ENCODE data around the gene UROD.

Gene UROD

DNA sequence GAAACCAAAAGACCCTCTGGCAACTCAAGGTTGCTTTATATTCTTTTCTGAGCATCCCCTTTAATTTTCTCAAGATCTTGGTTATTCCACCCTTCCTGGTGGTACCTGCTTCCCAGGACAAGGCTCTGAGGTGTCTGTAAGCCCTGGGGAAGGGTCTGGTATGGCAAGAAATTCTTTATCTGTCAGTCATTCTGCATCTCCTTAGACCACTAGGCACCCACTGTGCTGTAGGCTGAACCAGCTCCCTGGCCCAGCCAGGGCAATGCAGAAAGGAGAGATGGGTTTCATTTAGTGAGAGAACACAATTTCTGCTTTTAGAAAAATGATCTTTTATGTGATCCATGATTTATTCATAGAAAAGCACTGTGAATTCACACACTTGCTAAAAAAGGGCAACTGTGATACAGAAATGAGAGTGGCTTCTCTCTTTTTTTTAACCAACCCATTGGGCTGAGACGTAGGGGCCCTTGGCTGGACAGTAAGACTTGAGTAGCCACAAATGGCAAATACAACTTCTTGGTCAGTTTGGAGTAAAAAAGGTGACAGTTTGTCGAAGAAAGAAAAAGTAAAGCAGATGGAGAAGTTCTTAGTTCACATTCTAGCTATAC lies 4.1 kb downstream of the UROD start:
- Histone ChIP-seq H3K27ac (ENCODE audit: insufficient read depth, low read depth, low read length, poor library complexity, severe bottlenecking) (no peak overlapping the region), H3K36me3 (ENCODE audit: control insufficient read depth, insufficient read depth, low read length) (no peaks in the 10 kb centered on the region), H3K27me3 (ENCODE audit: control insufficient read depth, insufficient read depth, low read length, poor library complexity, severe bottlenecking) (no peaks in the 10 kb centered on the region), H3K4me1 (ENCODE audit: control insufficient read depth, insufficient read depth, low read length) (no peaks in the 10 kb centered on the region), H3K4me3 (ENCODE audit: insufficient read depth, low read depth, low read length) (no peak overlapping the region), H3K9me3 (ENCODE audit: control insufficient read depth, low read length) (no peaks in the 10 kb centered on the region)
- WGBS, 2 experiments: 90 to 94% methylated on average over 2 of the region's 2 CpGs

- Histone ChIP-seq H3K27ac (ENCODE audit: insufficient read depth, low read depth, low read length, poor library complexity, severe bottlenecking) (no peak overlapping the region), H3K36me3 (ENCODE audit: control insufficient read depth, insufficient read depth, low read length) (no peaks in the 10 kb centered on the region), H3K27me3 (ENCODE audit: control insufficient read depth, insufficient read depth, low read length, poor library complexity, severe bottlenecking) (no peaks in the 10 kb centered on the region), H3K4me3 (ENCODE audit: insufficient read depth, low read depth, low read length) (no peak overlapping the region), H3K4me1 (ENCODE audit: control insufficient read depth, insufficient read depth, low read length) (no peaks in the 10 kb centered on the region), H3K9me3 (ENCODE audit: control insufficient read depth, low read length) (no peaks in the 10 kb centered on the region)
- WGBS, 2 experiments: 83 to 84% methylated on average over 6 of the region's 6 CpGs
Measured at GRCh38 chr1:45016767-45017166, 4.7 kb downstream of the UROD start.

- H3K27ac ChIP-seq (ENCODE audit: insufficient read depth, low read depth, low read length, poor library complexity, severe bottlenecking): no peak overlapping the region
- H3K4me1 ChIP-seq (ENCODE audit: control insufficient read depth, insufficient read depth, low read length): no peaks in the 10 kb centered on the region
- H3K9me3 ChIP-seq (ENCODE audit: control insufficient read depth, low read length): no peaks in the 10 kb centered on the region
- no peaks in the 10 kb centered on the region for H3K27me3 ChIP-seq (ENCODE audit: control insufficient read depth, insufficient read depth, low read length, poor library complexity, severe bottlenecking)
- H3K4me3 ChIP-seq (ENCODE audit: insufficient read depth, low read depth, low read length): no peak overlapping the region
- no peaks in the 10 kb centered on the region for H3K36me3 ChIP-seq (ENCODE audit: control insufficient read depth, insufficient read depth, low read length)
- 83 to 85% methylated on average over 16 of the region's 16 CpGs for WGBS, 2 experiments
Measured at GRCh38 chr1:45018599-45019230, 6.7 kb downstream of the UROD start.

DNA sequence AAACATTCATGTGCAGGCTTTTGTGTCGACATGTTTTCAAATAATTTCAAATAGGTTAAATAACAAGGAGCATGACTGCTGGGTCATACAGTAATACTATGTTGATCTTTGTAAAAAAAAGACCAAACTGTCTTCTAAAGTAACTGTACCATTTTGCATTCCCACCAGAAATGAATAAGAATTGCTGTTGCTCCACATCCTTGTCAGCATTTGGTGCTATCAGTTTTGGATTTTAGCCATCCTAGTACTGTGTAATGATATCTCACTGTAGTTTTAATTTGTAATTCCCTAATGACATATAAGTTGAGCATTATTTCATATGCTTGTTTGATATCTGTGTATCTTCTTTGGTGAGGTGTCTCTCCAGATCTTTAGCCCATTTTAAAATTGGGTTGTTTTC lies 11.6 kb downstream of the UROD start:
- H3K27ac ChIP-seq (ENCODE audit: insufficient read depth, low read depth, low read length, poor library complexity, severe bottlenecking): no peak overlapping the region
- no peaks in the 10 kb centered on the region for H3K9me3 ChIP-seq (ENCODE audit: control insufficient read depth, low read length)
- 100% methylated on average over 1 of the region's 1 CpG; no CpG with 5 or more reads in 1 of the 2 experiments for WGBS, 2 experiments
- H3K27me3 ChIP-seq (ENCODE audit: control insufficient read depth, insufficient read depth, low read length, poor library complexity, severe bottlenecking): no peaks in the 10 kb centered on the region
- no peaks in the 10 kb centered on the region for H3K36me3 ChIP-seq (ENCODE audit: control insufficient read depth, insufficient read depth, low read length)
- H3K4me3 ChIP-seq (ENCODE audit: insufficient read depth, low read depth, low read length): no peak overlapping the region
- no peaks in the 10 kb centered on the region for H3K4me1 ChIP-seq (ENCODE audit: control insufficient read depth, insufficient read depth, low read length)

- H3K4me3 ChIP-seq (ENCODE audit: insufficient read depth, low read depth, low read length): no peak overlapping the region
- H3K27ac ChIP-seq (ENCODE audit: insufficient read depth, low read depth, low read length, poor library complexity, severe bottlenecking): no peak overlapping the region
- no peaks in the 10 kb centered on the region for H3K9me3 ChIP-seq (ENCODE audit: control insufficient read depth, low read length)
- H3K36me3 ChIP-seq (ENCODE audit: control insufficient read depth, insufficient read depth, low read length): no peaks in the 10 kb centered on the region
- H3K4me1 ChIP-seq (ENCODE audit: control insufficient read depth, insufficient read depth, low read length): no peaks in the 10 kb centered on the region
- 100% methylated on average over 1 of the region's 1 CpG; no CpG with 5 or more reads in 1 of the 2 experiments for WGBS, 2 experiments
- no peaks in the 10 kb centered on the region for H3K27me3 ChIP-seq (ENCODE audit: control insufficient read depth, insufficient read depth, low read length, poor library complexity, severe bottlenecking)
Measured at GRCh38 chr1:45026446-45026845, 14.4 kb downstream of the UROD start.

DNA sequence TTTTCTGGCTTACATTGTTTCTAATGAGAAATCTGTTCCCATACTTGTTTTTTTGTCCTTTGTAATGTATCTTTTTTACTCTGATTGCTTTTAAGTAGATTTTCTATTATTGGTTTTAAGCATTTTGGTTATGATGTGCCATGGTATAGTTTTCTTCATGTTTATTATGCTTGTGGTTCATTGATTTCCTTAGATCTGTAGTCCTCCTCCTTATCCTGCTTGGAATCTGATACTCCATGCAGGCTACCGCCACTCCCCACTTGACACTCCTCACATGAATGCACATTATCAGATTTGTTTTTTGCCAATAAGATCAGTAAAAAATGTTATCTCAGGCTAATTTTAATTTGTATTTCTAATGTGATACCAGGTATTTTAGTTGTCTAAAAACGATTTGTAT lies 20.8 kb downstream of the UROD start:
- no peak overlapping the region for H3K4me3 ChIP-seq (ENCODE audit: insufficient read depth, low read depth, low read length)
- H3K27ac ChIP-seq (ENCODE audit: insufficient read depth, low read depth, low read length, poor library complexity, severe bottlenecking): no peak overlapping the region
- no peaks in the 10 kb centered on the region for H3K4me1 ChIP-seq (ENCODE audit: control insufficient read depth, insufficient read depth, low read length)
- 83 to 85% methylated on average over 1 to 2 of the region's 2 CpGs for WGBS, 2 experiments
- no peaks in the 10 kb centered on the region for H3K9me3 ChIP-seq (ENCODE audit: control insufficient read depth, low read length)
- H3K27me3 ChIP-seq (ENCODE audit: control insufficient read depth, insufficient read depth, low read length, poor library complexity, severe bottlenecking): no peaks in the 10 kb centered on the region
- no peaks in the 10 kb centered on the region for H3K36me3 ChIP-seq (ENCODE audit: control insufficient read depth, insufficient read depth, low read length)

DNA sequence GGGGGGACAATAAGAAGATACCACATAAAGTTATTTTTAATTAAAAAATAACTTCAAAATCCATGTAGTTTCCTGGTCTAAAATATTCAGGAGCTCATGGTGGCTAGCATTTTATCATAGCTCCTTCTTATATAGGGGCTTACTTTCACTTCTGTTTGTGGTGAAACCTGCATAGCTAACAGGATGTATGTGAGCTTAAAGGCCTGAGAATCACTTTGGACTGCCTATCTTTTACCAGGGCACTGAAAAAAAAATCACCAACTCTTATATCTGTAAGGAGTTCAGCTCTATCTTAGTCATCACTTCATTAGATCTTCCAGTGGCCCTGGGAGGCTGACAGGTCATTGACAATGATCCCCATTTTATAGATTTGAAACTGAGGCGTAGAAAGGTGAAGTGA lies 21.3 kb downstream of the UROD start:
- Histone ChIP-seq H3K27ac (ENCODE audit: insufficient read depth, low read depth, low read length, poor library complexity, severe bottlenecking) (no peak overlapping the region), H3K4me3 (ENCODE audit: insufficient read depth, low read depth, low read length) (no peak overlapping the region), H3K4me1 (ENCODE audit: control insufficient read depth, insufficient read depth, low read length) (no peaks in the 10 kb centered on the region), H3K36me3 (ENCODE audit: control insufficient read depth, insufficient read depth, low read length) (no peaks in the 10 kb centered on the region), H3K27me3 (ENCODE audit: control insufficient read depth, insufficient read depth, low read length, poor library complexity, severe bottlenecking) (no peaks in the 10 kb centered on the region), H3K9me3 (ENCODE audit: control insufficient read depth, low read length) (no peaks in the 10 kb centered on the region)
- WGBS, 2 experiments: 100% methylated on average over 1 of the region's 1 CpG; no CpG with 5 or more reads in 1 of the 2 experiments

GRCh38 chr1:45035631-45036301 lies 23.7 kb downstream of the UROD start:
- H3K4me1 ChIP-seq (ENCODE audit: control insufficient read depth, insufficient read depth, low read length): no peaks in the 10 kb centered on the region
- no peaks in the 10 kb centered on the region for H3K27me3 ChIP-seq (ENCODE audit: control insufficient read depth, insufficient read depth, low read length, poor library complexity, severe bottlenecking)
- no peaks in the 10 kb centered on the region for H3K9me3 ChIP-seq (ENCODE audit: control insufficient read depth, low read length)
- H3K27ac ChIP-seq (ENCODE audit: insufficient read depth, low read depth, low read length, poor library complexity, severe bottlenecking): no peak overlapping the region
- WGBS, 2 experiments: 93 to 94% methylated on average over 7 of the region's 7 CpGs
- no peak overlapping the region for H3K4me3 ChIP-seq (ENCODE audit: insufficient read depth, low read depth, low read length)
- no peaks in the 10 kb centered on the region for H3K36me3 ChIP-seq (ENCODE audit: control insufficient read depth, insufficient read depth, low read length)

GRCh38 chr1:45037456-45037855 lies 25.4 kb downstream of the UROD start:
- H3K4me1 ChIP-seq (ENCODE audit: control insufficient read depth, insufficient read depth, low read length): no peaks in the 10 kb centered on the region
- no peaks in the 10 kb centered on the region for H3K27me3 ChIP-seq (ENCODE audit: control insufficient read depth, insufficient read depth, low read length, poor library complexity, severe bottlenecking)

DNA sequence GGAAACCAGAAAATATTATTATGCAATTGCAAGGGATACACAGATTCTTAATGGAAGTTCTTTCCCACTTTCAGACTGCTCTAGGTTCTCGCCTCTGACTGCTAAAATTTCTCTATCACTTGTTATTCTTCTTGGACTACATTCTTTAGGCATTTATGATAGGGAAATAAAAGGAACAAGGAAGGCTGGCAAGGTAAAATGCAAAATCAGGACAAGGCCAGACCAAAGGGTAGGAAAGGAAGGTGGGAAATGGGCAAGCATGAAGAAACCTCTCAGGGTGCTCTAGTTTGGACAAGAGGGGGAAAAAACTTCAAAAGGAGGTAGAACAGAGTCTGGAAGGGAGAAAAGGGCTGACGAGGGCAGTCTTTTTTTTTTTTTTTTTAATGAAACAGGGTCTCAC lies 26.2 kb downstream of the UROD start:
- 80 to 94% methylated on average over 1 to 2 of the region's 2 CpGs for WGBS, 2 experiments
- no peaks in the 10 kb centered on the region for H3K27me3 ChIP-seq (ENCODE audit: control insufficient read depth, insufficient read depth, low read length, poor library complexity, severe bottlenecking)
- no peak overlapping the region for H3K4me3 ChIP-seq (ENCODE audit: insufficient read depth, low read depth, low read length)
- no peak overlapping the region for H3K27ac ChIP-seq (ENCODE audit: insufficient read depth, low read depth, low read length, poor library complexity, severe bottlenecking)
- H3K9me3 ChIP-seq (ENCODE audit: control insufficient read depth, low read length): no peaks in the 10 kb centered on the region
- no peaks in the 10 kb centered on the region for H3K36me3 ChIP-seq (ENCODE audit: control insufficient read depth, insufficient read depth, low read length)
- no peaks in the 10 kb centered on the region for H3K4me1 ChIP-seq (ENCODE audit: control insufficient read depth, insufficient read depth, low read length)

More at GRCh38 chr1:45037456-45037855, 25.4 kb downstream of the UROD start:
- Histone ChIP-seq H3K4me3 (ENCODE audit: insufficient read depth, low read depth, low read length) (no peak overlapping the region), H3K36me3 (ENCODE audit: control insufficient read depth, insufficient read depth, low read length) (no peaks in the 10 kb centered on the region), H3K27ac (ENCODE audit: insufficient read depth, low read depth, low read length, poor library complexity, severe bottlenecking) (no peak overlapping the region), H3K9me3 (ENCODE audit: control insufficient read depth, low read length) (no peaks in the 10 kb centered on the region)
